Bone marrow (tissue), 2 donors: Measurements from ENCODE around the gene TRIM4.
"Not testable (repeated sequence)": the region's sequence is repeated elsewhere in the genome, so short reads cannot be mapped to it uniquely, and the experiment has no call there.

ENCODE experiments used
- DNase-seq, 2 donors: peaks; one replicate each; lab custom pipeline; 2025; lab: John Stamatoyannopoulos, UW

Gene TRIM4

DNA sequence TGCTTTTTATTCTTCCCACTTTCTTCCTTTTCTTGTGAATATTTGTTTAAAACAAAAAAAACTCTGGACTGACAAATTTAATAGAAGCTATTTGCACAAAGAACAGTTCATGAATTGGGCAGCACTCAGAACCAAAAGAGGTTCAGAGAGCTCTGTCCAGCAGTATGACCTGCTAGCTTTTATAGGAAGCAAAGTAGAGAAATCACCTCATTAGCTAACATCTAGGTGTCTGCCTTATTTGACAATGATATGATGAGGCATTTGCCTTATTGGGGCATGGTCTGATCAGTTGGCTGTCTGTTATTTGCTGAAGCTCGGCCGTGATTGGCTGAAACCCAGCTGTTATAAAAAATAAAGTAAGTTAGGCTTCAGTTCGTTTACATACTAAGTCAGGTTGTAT is 819 bp upstream of the TRIM4 start:
- DNase-seq, result no peak

DNA sequence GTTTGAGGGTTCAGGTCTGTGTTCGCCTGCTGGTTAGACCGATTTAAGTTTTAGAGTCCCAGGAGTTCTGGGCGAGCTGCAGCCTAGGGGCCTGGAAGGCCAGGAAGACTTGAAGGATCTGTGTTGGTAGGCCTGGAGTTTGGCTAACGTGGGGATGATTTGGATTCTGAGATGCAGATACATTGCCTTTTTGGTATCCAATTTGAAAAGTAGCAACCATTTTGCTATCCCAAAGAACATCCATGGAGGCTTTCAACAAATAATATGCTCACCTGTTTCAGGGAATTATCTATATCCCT is 433 bp upstream of the TRIM4 start:
- DNase-seq, result no peak

DNA sequence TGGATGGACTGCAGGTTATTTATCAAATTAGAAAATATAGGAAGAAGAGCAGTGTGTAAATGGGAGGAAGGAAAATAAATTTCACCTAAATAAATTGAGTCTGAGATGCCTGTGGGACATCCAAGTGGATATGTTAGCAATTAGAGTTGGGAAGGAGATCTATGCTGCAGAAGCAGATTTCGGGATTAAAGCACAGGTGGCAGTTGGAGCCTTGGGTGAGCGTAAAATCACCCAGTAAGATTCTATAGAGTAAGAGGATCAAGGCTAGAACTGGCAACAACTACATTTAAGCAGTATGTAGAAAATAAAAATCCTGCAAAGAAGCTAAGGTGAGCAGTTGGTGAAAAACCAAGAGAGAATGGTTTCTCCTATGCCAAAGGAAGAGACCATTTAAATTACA is 8.4 kb downstream of the TRIM4 start:
- no peak for DNase-seq

DNA sequence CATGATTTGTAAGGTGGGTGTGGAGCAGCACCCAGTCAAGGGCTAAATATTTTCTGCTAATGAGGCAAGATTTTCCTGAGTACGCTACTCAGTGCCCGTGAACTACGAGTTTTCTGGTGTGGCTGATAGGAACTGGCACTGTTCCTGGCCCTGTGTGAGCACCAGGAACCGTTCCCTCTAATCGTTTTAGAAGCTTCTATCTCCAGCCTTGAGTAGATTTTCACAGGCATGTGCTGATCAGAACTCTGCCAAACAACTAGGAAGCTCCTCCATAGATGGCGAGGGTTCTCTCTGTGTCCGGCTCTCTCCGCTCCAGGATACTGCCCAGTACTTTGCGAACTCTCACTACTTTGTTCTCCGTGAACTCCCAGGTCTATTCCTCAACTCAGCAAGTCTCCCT is 17.7 kb downstream of the TRIM4 start:
- DNase-seq, result no peak

DNA sequence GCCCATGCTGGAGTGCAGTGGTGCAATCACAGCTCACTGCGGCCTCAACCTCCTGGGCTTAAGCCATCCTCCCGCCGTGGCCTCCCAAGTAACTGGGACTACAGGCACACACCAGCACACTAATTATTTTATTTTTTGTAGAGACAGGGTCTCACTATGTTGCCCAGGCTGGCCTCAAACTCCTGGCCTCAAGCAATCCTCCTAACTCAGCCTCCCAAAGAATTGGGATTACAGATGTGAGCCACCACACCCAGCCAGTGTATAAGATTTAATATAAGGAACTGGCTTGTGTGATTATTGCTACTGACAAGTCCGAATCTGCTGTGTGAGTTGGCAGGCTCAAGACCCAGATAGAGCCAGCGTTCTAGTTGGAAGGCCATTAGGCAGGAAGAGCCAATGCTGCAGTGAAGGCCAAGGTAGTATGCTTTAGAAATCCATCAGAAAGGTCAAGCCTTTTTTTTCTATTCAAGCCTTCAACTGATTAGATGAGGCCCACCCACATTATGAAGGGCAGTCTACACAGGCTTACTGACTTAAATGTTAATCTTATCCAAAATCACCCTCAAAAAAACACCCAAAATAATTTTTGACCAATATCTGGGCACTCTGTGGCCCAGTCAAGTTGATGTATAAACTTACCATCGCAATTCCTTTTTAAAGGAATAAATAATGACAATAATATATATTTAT is 19.4 kb downstream of the TRIM4 start:
- no peak for DNase-seq

DNA sequence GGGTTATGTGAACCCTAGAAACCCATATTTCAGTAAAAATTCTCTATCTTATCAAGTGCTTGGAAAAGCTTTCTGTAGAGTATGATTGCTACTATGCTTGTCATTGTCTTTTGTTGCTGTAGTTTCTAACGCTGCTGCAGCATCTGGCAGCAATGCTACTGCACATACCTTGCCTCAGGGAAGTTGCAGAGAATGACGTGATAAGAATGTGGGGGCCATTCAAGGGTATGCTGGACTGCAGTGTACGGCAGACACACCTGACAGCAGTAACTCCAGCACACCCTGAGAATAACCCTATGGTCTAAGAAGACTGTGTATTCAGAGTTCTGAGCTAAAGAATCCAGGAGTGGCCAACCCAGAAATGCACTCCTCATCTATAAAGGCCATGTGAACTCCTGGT is 20.5 kb downstream of the TRIM4 start:
- DNase-seq, result no peak

DNA sequence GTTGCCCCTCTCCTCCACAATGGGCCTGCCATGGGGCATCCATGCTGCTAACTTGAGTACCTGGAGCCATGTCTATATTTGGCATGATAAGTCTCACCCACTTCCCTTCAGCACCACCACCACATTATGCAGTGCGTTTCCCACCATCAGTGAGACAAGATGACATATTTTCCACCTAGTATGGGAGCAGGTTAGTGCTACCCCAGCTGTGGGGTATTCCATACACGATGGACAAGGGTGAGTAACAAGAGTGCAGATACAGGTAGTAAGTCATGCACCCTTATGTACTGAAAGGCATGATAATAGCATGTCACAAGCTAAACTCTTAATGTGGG is 21.3 kb downstream of the TRIM4 start:
- no peak for DNase-seq

DNA sequence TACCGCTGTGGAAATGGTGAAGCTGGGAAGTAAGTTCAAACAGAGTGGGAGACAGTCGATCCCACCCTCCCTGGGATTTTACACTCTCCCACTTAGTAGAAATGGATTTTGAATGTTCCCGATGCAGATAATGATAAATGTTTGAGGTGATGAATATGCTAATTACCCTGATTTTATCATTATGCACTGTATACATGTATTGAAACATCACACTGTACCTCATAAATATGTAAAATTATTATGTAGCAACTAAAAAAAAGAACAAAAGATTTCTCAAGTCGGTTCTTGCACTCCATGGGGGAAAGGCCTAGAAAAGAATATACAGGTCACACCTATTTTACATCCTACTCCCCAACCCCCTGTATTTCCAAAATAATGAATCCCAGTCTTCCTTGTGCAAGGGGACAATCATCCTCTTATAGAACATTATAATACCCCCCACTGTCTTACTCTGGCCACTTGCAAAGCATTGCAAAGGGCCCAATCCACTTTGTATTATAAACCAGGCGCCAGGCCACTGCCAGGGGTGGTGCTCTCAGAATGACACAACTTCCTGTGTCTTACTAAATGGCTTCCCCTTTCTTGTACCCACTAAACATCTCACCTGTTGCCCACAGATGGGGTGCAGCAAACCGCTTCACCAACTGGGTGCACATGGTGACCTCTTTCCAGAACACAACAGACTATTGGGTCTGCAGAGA is 21.9 kb downstream of the TRIM4 start:
- DNase-seq, result no peak

DNA sequence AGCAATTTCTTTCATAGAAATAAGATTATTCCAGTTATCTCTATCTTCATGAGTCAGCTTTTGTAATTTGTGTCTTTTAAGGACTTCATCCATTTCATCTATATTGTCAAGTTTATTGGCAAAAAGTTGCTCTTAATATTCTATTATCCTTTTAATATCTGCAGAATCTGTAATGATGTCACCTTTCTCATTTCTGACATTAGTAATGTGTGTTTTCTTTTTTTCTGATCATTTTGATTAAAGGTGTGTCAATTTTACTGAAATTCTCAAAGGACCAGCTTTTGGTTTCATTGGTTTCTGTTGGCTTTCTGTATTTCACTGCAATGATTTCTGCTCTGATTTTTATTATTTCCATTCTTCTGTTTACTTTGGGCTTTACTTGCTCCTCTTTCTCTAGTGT is 24.6 kb downstream of the TRIM4 start:
- no peak for DNase-seq

DNA sequence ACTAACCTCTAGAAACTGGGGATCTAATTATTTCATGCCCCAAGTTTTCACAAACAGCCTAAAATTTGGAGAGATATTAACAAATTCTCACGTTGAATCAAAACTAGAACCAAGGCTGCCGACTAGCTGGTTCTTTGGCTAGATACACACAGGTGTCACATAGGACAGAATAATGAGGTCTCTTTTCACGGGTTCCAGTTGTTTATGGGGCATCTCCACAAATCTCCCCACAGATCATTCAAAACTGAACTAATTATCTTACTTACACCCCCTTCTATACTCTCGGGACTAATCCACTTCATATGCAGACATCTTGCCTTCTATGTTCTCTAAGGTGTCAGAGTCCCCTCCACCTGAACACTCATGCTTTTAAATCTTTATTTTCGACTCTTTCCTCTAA is 26.1 kb downstream of the TRIM4 start:
- no peak for DNase-seq

DNA sequence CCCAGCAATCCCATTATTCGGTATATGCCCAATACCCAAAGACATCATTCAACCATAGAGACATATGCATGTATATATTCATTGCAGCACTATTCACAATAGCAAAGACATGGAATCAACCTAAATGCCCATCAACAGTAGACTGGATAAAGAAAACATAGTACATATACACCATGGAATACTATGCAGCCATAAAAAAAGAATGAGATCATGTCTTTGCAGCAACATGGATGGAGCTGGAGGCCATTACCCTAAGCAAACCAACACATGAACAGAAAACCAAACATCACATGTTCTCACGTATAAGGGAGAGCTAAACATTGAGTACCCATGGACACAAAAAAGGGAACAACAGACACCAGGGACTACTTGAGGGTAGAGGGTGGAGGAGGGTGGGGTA is 29.0 kb downstream of the TRIM4 start:
- not testable (repeated sequence) for DNase-seq

DNA sequence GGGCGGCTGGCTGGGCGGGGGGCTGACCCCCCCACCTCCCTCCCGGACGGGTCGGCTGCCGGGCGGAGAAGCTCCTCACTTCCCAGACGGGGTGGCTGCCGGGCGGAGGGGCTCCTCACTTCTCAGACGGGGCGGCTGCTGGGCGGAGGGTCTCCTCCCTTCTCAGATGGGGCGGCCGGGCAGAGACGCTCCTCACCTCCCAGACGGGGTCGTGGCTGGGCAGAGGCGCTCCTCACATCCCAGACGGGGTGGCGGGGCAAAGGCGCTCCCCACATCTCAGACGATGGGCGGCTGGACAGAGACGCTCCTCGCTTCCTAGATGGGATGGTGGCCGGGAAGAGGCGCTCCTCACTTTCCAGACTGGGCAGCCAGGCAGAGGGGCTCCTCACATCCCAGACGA is 31.0 kb downstream of the TRIM4 start:
- not testable (repeated sequence) for DNase-seq

DNA sequence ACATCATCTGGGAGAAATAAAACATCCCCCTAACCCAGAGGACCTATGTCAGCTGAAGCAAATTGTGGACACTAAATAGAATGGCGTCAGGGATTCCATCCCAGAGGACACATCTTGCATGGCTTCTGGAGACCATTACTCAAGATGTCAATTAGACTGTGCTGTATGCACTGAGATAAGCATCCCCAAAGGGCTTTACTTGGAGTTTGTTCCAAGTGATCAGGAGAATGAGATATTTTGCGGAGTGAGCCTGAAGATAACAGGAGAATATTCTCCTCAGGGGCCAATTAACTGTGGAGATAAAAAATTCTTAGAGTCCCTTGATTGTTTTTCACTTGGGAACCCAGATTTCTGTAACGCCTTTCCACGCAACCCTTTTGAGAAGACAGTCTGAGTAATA is 38.0 kb downstream of the TRIM4 start:
- no peak for DNase-seq

DNA sequence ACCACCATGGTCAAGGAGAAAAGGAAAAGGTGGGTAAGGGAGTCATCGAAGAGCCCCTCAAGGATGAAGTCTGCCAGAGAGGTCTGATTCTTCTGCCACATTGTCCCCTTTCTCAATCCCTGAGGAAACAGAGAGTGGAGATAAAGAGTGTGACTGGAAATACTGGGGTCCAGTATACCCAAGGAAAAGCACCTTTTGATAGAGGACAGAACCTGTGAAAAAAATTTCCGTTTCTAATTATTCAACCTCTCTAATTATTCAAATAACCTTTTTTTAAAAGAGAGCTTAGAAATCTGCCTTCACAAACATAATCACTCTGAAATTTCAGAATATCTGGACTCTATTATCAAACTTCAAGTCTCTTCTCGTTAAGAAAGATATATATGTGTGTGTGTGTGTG is 42.4 kb downstream of the TRIM4 start, which contains the start of gene OR2AE1:
Gene OR2AE1 (minus strand): TSS at position 101 of the 400 bp plus-strand sequence. CDS start 0 bp downstream, at position 101.
- DNase-seq, result no peak

DNA sequence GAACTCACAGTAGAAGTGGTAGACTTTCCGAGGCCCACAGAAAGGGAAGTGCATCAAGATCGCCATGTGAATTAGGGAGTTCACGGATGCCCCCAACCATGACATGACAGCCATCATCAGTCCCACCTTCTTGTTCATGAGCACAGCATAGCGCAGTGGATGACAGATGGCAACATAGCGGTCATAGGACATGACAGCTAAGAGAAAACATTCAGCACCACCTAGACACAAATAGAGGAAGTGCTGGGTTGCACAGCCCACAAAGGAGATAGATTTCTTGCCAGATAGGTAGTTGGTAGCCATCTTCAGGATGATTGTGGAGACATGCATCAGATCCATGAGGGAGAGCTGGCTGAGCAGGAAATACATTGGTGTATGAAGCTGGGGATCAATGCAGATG is 42.8 kb downstream of the TRIM4 start:
- DNase-seq, result no peak

DNA sequence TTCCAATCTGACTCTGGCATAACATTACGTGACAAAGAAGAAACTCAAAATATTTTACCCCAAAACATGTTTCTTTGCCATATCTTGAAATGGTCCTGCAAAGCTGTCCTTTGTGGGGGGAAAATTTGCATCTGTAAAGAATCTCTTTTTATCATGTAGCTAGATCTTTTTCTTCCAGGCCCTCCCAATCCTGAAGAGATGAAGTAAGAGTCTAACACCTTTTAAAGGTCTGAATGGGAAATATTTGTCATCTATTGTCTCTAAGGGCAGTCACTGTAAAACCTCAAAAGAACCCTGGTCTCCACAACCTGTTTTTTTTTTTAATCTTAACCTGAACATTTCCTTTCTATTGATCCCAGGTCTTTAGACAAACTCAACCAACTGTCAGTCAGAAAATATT is 51.1 kb downstream of the TRIM4 start:
- no peak for DNase-seq

DNA sequence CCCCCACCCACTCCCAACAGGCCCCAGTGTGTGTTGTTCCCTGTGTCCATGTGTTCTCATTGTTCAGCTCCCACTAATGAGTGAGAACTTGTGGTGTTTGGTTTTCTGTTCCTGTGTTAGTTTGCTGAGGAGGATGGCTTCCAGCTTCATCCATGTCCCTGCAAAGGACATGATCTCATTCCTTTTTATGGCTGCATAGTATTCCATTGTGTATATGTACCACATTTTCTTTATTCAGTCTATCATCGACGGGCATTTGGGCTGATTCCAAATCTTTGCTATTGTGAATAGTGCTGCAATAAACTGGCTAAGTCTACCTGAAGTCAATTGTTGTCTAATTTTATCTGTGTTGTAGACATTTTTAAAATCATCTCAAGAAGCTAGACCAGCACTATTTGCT is 51.9 kb downstream of the TRIM4 start:
- DNase-seq, result not testable (repeated sequence)

DNA sequence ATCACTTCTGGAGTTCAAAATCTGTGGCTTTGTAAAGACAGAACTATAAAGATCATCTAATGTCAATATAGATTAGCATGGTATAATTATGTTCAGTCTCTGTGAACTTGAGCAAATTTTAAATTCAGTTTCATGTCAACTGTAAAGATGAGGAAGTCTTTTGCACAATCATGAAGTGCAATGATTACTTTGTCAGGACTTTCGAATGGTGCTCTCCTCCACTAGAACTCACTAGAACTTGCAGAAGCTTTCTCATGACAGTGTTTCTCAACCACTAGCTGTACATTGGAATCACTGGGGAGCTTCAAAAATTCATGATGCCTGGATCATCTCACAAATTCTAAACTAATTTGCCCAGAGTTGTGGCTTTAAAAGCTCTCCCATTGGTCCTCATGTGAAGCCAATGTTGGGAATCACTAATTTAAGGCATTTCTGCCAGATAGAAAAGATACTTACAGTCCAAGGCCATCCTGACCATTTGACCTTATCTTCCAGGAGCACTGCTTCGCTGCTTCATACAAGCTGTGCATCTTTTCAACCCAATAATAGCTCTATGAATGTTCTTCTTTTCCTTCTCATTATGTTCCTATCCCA is 55.4 kb downstream of the TRIM4 start:
- DNase-seq, result no peak

DNA sequence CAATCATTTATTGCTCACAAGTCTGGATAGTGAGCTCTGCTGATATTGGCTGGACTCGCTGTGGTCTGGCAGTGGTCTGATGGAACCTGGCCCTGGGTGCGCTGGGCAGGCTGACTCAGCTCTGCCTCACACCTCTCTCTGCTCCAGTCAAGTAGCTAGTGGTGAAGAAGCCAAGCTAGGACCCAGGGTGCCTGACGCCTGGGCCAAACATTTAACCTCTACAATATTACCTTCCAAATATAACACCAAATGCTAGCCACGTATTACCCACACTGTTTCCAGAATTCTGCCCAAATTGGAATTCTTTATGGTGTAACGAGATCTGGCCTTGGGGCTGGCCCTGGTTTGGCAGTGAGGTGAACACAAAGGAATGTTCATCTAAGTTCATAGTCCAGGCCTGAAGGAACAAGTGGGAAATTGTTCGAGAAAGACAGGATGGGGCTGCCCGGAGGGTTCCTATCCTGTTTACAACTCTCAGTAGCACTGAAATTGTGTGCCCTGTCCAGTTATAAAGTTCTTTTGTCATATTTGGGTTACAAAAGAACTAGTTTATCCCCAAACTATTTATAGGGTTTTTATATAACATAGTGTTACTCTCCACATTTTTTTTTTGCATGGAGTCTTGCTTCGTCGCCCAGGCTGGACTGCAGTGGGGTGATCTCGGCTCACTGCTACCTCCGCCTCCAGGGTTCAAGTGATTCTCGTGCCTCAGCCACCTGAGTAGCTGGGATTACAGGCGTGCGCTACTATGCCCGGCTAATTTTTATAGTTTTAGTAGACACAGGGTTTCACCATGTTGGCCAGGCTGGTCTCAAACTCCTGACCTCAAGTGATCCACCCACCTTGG is 58.8 kb downstream of the TRIM4 start:
- DNase-seq, result no peak

DNA sequence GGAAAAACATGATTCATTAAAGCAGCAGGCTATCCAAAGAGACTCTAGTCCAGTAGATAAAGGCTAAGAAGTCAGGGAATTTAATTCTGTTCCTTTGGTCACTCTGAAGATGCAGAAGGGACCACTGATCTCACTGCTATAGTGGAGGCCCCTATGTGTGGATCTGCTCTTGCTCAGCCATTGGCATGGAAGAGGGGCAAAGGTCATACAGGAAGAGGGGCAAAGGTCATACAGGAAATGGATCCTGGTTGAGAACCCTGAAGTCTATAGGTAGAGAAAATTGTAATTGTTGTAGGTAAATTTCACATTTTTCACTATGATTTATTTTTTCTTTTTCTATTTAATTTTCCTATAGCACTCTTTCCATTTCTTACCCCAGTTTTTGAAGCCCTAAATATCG is 64.1 kb downstream of the TRIM4 start:
- DNase-seq, result no peak

DNA sequence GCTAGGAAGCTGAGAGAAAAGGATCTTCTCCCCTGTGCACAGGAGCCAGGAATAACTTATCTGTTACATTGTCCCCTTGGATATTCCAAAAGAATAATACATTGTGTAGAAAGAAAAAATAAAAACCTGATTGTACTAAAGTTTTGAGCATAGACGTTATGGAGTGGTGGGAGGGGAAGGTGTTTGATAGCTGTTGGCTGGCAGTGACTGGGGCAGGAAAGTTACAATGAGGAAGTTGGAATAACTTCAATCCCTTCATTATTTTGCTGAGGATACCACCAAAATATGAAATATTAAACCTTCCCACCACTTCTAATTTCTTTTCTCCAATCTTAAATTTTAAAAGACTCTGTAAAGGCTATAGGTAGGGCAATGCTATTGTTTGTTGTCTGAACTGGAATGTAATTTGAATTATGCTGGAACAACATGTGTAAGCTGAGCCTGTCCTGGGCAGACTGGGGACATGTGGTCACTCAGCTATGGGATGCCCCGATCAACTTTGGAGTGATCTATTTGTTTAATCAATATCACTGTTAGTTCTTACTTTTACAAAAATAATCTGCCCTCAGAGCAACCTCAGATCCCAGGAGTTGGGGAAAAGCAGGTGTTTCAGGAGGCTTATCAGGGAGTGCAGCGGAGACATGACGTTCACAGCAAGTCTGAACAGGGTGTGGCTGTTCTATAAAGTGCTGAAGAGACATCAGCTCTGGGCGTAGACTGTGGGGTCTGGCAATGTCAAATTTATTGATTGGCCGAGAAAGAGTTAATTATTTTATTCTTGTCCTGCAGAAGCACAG is 70.7 kb downstream of the TRIM4 start:
- DNase-seq, result no peak

DNA sequence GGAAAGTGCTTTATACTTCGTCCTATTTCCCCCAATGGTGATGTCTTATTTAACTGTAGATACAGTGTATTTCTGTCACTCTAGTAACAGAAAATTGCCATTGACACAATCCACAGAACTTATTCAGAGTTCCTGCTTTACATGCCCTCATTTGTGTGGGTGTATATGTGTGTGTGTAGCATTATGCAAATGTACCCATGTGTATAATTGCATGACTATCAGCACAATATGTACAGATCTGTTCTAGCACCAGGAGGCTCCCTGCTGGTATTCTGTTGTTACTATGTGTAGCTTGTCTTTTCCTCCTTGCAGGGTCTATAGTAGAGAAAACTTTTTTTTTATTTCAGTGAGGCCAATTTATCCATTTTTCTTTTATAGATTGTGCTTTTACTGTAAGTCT is 75.0 kb downstream of the TRIM4 start:
- DNase-seq, result no peak
